Mucosa of descending colon (tissue), 3 donors: Measurements from ENCODE around the gene SNX30. TPM values are rescaled to one million over a fixed set of nuclear protein-coding genes. Genes with fewer than 3 reads are reported as not detected.

ENCODE experiments used
- ATAC-seq: fragments of 200-7000 bp; cut with Tn5 transposase; one replicate; pipeline ENCODE4 v1.9.1; 2020; ENCODE audit warnings: mild to moderate bottlenecking, moderate library complexity
- DNase-seq, 3 donors: peaks; one replicate each; pipeline ENCODE4 v3.0.0-alpha.2; 2020
- H3K36me3 ChIP-seq: fragments of 200-600 bp; one replicate; pipeline ENCODE4 v1.8.0; 2021; ENCODE audit warnings: low read depth, mild to moderate bottlenecking
- H3K4me1 ChIP-seq: fragments of 200-600 bp; one replicate; pipeline ENCODE4 v1.8.0; 2021; ENCODE audit warnings: low read depth, mild to moderate bottlenecking
- H3K4me3 ChIP-seq: fragments of 200-600 bp; one replicate; pipeline ENCODE4 v1.8.0; 2021; ENCODE audit warnings: mild to moderate bottlenecking
- H3K9me3 ChIP-seq: fragments of 200-600 bp; one replicate; pipeline ENCODE4 v1.8.0; 2021; ENCODE audit warnings: mild to moderate bottlenecking
- CTCF ChIP-seq: fragments of 200-600 bp; IDR thresholded peaks from one replicate; pipeline ENCODE4 v1.8.0; 2022; ENCODE audit warnings: antibody characterized with exemption, mild to moderate bottlenecking
- intact Hi-C, 2 donors: fragments of 100-400 bp; cut with DNase I in 1 of 2; cut with micrococcal nuclease in 1 of 2; formaldehyde crosslinking; loops; one replicate each; pipeline versions ENCODE4 v1.11.0 to v1.11.1; 2022; cut with DNase I, micrococcal nuclease
- total RNA-seq, 3 donors: library from RNA; stranded (reverse); fragmentation: NEBNext Ultra II Directional in 2 of 3; extraction: Animal tissue kit (Norgen Biotek cat#: 25700) in 2 of 3; gene quantifications; one replicate each; pipeline versions ENCODE4 v1.2.1 to v1.2.4, GENCODE V29; 2021 to 2023
- donor health status: DM: no; HTN: no; CAD: no; lungs with moderate emphysema.
- donor health status: DM: no; HTN: no; CAD: no.
- donor health status: DM: no; HTN: yes; CAD: no.

Gene SNX30
- total RNA-seq, 3 donors from 2014 or later, result 19.0 to 38.6 (median 34.8) TPM

GRCh38 chr9:112884101-112884500, 133.5 kb downstream of the SNX30 start:
- DNase-seq, result no peak
- H3K4me3 ChIP-seq, result no peak overlapping the region
- ATAC-seq, result no peak
- H3K4me1 ChIP-seq, result no peaks in the 10 kb centered on the region
- H3K9me3 ChIP-seq, result no peaks in the 10 kb centered on the region
- no peak for TF ChIP-seq CTCF
- intact Hi-C loops, result no loop called here
- H3K36me3 ChIP-seq, result no peaks in the 10 kb centered on the region

- no peaks in the 10 kb centered on the region for H3K4me1 ChIP-seq
- DNase-seq (no peak), ATAC-seq (no peak)
- H3K36me3 ChIP-seq, result no peaks in the 10 kb centered on the region
- no peaks in the 10 kb centered on the region for H3K9me3 ChIP-seq
- no peak for TF ChIP-seq CTCF
- intact Hi-C loops, result no loop called here
- no peak overlapping the region for H3K4me3 ChIP-seq
These were observed 134.2 kb downstream of the SNX30 start for GRCh38 chr9:112884721-112885120.

GRCh38 chr9:112885324-112885723, 134.8 kb downstream of the SNX30 start:
- no peak overlapping the region for H3K4me3 ChIP-seq
- DNase-seq (no peak), ATAC-seq (no peak)
- no peaks in the 10 kb centered on the region for H3K4me1 ChIP-seq
- H3K9me3 ChIP-seq, result no peaks in the 10 kb centered on the region
- intact Hi-C loops, result no loop called here
- no peak for TF ChIP-seq CTCF
- H3K36me3 ChIP-seq, result no peaks in the 10 kb centered on the region

- Histone ChIP-seq H3K4me1 (peaks cover 5% of the 10 kb centered on the region), H3K9me3 (no peaks in the 10 kb centered on the region), H3K4me3 (no peak overlapping the region), H3K36me3 (no peaks in the 10 kb centered on the region)
- TF ChIP-seq CTCF, result no peak
- DNase-seq (no peak), ATAC-seq (no peak)
- intact Hi-C loops, result no loop called here
These were observed 135.8 kb downstream of the SNX30 start for GRCh38 chr9:112886351-112886750.

GRCh38 chr9:112887381-112887780, 136.8 kb downstream of the SNX30 start:
- peak in 1 of 3 donors; percentile 12 for DNase-seq
- Histone ChIP-seq H3K4me3 (no peak overlapping the region), H3K36me3 (no peaks in the 10 kb centered on the region), H3K4me1 (peaks cover 5% of the 10 kb centered on the region), H3K9me3 (no peaks in the 10 kb centered on the region)
- no peak for TF ChIP-seq CTCF
- ATAC-seq, result peak; percentile 32
- intact Hi-C loops, result no loop called here
